PC-3 (cell line): ENCODE results near the gene PRF1. TPM values are rescaled to one million over a fixed set of nuclear protein-coding genes. Genes with fewer than 3 reads are reported as not detected.

Experiments used
- ATAC-seq: fragments of 200-7000 bp; cut with Tn5 transposase; 2 replicates; pipeline ENCODE4 v1.9.1; 2020; ENCODE audit warnings: mild to moderate bottlenecking, moderate library complexity
- BruUV-seq: library from RNA; stranded (reverse); fragments of 400-500 nt; replicated peaks from 2 replicates; lab custom pipeline; 2021; lab: Mats Ljungman, UMichigan
- CTCF ChIA-PET: fragments of 300-600 bp; sonication (Branson Sonifier 250); formaldehyde crosslinking; loops from one replicate; lab custom pipeline; 2022; ENCODE audit warnings: antibody characterized with exemption; lab: Charles Lee
- POLR2A ChIA-PET: fragments of 300-600 bp; sonication (Branson Sonifier 250); formaldehyde crosslinking; loops from one replicate; lab custom pipeline; 2022; ENCODE audit warnings: antibody characterized with exemption; ENCODE audit not compliant: unreplicated experiment; lab: Charles Lee
- DNase-seq: peaks from one replicate; pipeline ENCODE4 v3.0.0-alpha.2; 2015
- H2AFZ ChIP-seq: fragments of 300-600 bp; sonication (generic); 2 replicates; pipeline ENCODE4 v1.6.0; 2016; ENCODE audit warnings: antibody characterized with exemption, low read length
- H3F3A ChIP-seq: fragments of 300-600 bp; sonication (generic); one replicate; pipeline ENCODE4 v1.6.0; 2017; ENCODE audit warnings: antibody characterized with exemption, low read length, control low read depth, mild to moderate bottlenecking; ENCODE audit not compliant: unreplicated experiment
- H3K27ac ChIP-seq: fragments of 300-600 bp; sonication (generic); 2 replicates; pipeline ENCODE4 v1.5.1; 2016; ENCODE audit warnings: mild to moderate bottlenecking, low read length
- H3K27me3 ChIP-seq: fragments of 300-600 bp; sonication (generic); 2 replicates; pipeline ENCODE4 v1.6.1; 2016; ENCODE audit warnings: low read length, mixed read lengths
- H3K36me3 ChIP-seq: fragments of 300-600 bp; sonication (generic); 2 replicates; pipeline ENCODE4 v1.6.1; 2016; ENCODE audit warnings: low read depth, mixed run types, low read length, mixed read lengths
- H3K4me1 ChIP-seq: fragments of 300-600 bp; sonication (generic); 2 replicates; pipeline ENCODE4 v1.5.1; 2016; ENCODE audit warnings: low read length; ENCODE audit not compliant: insufficient read depth
- H3K4me2 ChIP-seq: fragments of 300-600 bp; sonication (generic); 2 replicates; pipeline ENCODE4 v1.6.0; 2016; ENCODE audit warnings: low read length
- H3K4me3 ChIP-seq: fragments of 300-600 bp; sonication (generic); 2 replicates; pipeline ENCODE4 v1.5.1; 2016; ENCODE audit warnings: mild to moderate bottlenecking, low read length, mixed read lengths
- H3K79me2 ChIP-seq: fragments of 300-600 bp; sonication (generic); 2 replicates; pipeline ENCODE4 v1.6.1; 2017; ENCODE audit warnings: low read length, mixed read lengths
- H3K9ac ChIP-seq: fragments of 300-600 bp; sonication (generic); 2 replicates; pipeline ENCODE4 v1.6.0; 2016; ENCODE audit warnings: mild to moderate bottlenecking, low read length
- H3K9me2 ChIP-seq: fragments of 300-600 bp; sonication (generic); replicated peaks from 2 replicates; pipeline ENCODE4 v1.6.1; 2016; ENCODE audit warnings: mixed run types, low read length, mixed read lengths
- H3K9me3 ChIP-seq: fragments of 300-600 bp; sonication (generic); 2 replicates; pipeline ENCODE4 v1.6.1; 2016; ENCODE audit warnings: low read length, mixed read lengths
- H4K20me1 ChIP-seq: fragments of 300-600 bp; sonication (generic); 2 replicates; pipeline ENCODE4 v1.6.1; 2016; ENCODE audit warnings: low read length, mixed read lengths
- EZH2 ChIP-seq: fragments of 300-600 bp; sonication (generic); IDR thresholded peaks from one replicate; pipeline ENCODE4 v1.6.1; 2017; ENCODE audit warnings: antibody characterized with exemption, mild to moderate bottlenecking, low read length; ENCODE audit not compliant: unreplicated experiment
- EZH2phosphoT487 ChIP-seq: fragments of 300-600 bp; sonication (generic); IDR thresholded peaks from 2 replicates; pipeline ENCODE4 v1.6.1; 2018; ENCODE audit warnings: mild to moderate bottlenecking, antibody characterized with exemption, low read length, borderline replicate concordance
- intact Hi-C: fragments of 100-400 bp; cut with micrococcal nuclease; formaldehyde crosslinking; loops from 2 replicates; pipeline ENCODE4 v1.9.0; 2023
- total RNA-seq: library from RNA; depleted of rRNA; stranded (reverse); fragments of >200 nt; gene quantifications from 2 replicates; pipeline ENCODE4 v1.2.3, GENCODE V29; 2014
- TF ChIP-seq, protein P1 (sequence below): fragments of 300-600 bp; sonication (generic); conservative IDR thresholded peaks from 2 replicates; pipeline ENCODE4 v1.5.1; 2017; ENCODE audit warnings: antibody characterized with exemption, low read depth, mild to moderate bottlenecking, low read length

The PRF1 gene
- total RNA-seq, 1 experiment from 2014 or later = not detected

DNA sequence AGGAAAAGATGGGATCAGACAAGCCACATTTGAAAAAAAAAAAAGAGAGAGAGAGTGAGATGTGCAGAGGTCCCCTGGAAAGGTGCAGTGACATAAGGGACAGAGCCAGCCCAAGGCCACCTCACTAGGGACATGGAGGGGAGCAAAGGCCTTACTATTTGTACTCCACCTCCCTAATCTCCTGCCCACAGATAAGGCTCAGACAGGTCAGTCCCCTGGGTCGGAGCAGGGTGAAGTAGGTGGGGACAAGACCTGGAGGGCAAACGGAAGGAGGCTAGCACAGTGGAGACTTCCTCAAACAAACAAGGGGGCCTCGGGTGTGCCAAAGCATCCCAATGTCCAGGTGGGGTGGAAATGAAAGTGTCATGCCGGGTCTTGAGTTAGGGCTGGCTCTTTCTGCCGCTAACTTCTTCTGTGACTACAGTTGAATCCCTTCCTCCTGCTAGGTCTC lies 7.0 kb downstream of the PRF1 start:
- no peak for ATAC-seq
- intact Hi-C loops = no loop called here

DNA sequence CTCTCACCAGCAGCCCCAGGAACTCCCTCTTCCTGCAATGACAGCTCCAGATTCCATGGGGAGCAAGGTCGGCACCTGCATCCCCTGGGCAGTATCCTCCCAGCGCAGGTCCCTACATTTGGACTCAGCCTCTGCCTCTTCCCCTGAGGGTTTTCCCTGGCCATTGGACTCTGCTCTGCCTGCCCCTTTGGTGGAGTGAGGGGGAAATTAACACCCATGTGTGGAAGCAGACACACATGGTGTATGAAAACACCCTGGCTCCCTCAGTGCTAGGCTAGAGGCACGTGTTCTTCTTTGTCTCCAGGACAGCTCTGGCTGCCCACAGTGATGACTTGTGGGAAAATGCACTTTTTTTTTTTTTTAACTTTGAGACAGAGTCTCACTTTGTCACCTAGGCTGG lies 8.4 kb downstream of the PRF1 start:
- Histone ChIP-seq H3K79me2 (no peaks in the 10 kb centered on the region), H3K4me1 (peaks cover 5% of the 10 kb centered on the region; the same call in 1 of the 2 replicates), H3K36me3 (no peaks in the 10 kb centered on the region), H3K4me3 (no peak overlapping the region), H2AFZ (no peak overlapping the region), H4K20me1 (no peaks in the 10 kb centered on the region), H3K9me2 (no peaks in the 10 kb centered on the region), H3K27me3 (no peaks in the 10 kb centered on the region), H3K9ac (no peak overlapping the region), H3K9me3 (no peaks in the 10 kb centered on the region), H3K27ac (no peak overlapping the region), H3F3A (no peaks in the 10 kb centered on the region), H3K4me2 (no peak overlapping the region)
- ChIA-PET POLR2A (no interaction called here), CTCF (no interaction called here)
- intact Hi-C loops = no loop called here
- TF ChIP-seq EZH2 = no peak
- TF ChIP-seq EZH2phosphoT487 = no peak
- TF ChIP-seq, protein P1, sequence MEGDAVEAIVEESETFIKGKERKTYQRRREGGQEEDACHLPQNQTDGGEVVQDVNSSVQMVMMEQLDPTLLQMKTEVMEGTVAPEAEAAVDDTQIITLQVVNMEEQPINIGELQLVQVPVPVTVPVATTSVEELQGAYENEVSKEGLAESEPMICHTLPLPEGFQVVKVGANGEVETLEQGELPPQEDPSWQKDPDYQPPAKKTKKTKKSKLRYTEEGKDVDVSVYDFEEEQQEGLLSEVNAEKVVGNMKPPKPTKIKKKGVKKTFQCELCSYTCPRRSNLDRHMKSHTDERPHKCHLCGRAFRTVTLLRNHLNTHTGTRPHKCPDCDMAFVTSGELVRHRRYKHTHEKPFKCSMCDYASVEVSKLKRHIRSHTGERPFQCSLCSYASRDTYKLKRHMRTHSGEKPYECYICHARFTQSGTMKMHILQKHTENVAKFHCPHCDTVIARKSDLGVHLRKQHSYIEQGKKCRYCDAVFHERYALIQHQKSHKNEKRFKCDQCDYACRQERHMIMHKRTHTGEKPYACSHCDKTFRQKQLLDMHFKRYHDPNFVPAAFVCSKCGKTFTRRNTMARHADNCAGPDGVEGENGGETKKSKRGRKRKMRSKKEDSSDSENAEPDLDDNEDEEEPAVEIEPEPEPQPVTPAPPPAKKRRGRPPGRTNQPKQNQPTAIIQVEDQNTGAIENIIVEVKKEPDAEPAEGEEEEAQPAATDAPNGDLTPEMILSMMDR = no peak
- ATAC-seq (no peak), DNase-seq (no peak)
- BruUV-seq = no TSS peak

More for the DNA sequence above, 7.0 kb downstream of the PRF1 start:
- H3K79me2 ChIP-seq = no peaks in the 10 kb centered on the region
- TF ChIP-seq EZH2 = no peak
- TF ChIP-seq EZH2phosphoT487 = no peak
- TF ChIP-seq, protein P1 = no peak
- no peak overlapping the region for H3K27ac ChIP-seq
- H3K4me2 ChIP-seq = no peak overlapping the region
- no peak overlapping the region for H2AFZ ChIP-seq
- no peaks in the 10 kb centered on the region for H3F3A ChIP-seq
- no peak for DNase-seq
- H4K20me1 ChIP-seq = no peaks in the 10 kb centered on the region
- H3K36me3 ChIP-seq = no peaks in the 10 kb centered on the region
- no peaks in the 10 kb centered on the region for H3K9me3 ChIP-seq
- BruUV-seq = no TSS peak
- ChIA-PET POLR2A (no interaction called here), CTCF (no interaction called here)
- H3K4me3 ChIP-seq = no peak overlapping the region
- H3K27me3 ChIP-seq = no peaks in the 10 kb centered on the region
- H3K4me1 ChIP-seq = peaks cover 5% of the 10 kb centered on the region; the same call in 1 of the 2 replicates
- H3K9ac ChIP-seq = no peak overlapping the region
- no peaks in the 10 kb centered on the region for H3K9me2 ChIP-seq

DNA sequence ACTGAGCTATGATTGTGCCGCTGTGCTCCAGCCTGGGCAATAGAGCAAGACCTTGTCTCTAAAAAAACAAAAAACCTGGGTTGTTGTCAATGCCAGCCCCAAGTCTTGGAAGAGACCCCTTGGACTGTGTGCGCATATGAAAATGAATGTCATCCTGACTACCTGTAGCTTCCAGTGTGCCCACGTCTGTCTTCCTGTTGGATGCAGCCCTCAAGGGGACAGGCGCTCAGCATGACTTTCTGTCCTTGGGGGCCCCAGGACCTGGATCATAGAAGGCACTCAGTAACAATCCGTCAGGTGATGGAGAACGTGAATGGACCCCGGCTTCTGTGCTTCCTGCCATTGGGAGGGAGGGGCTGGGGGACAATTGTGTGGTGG lies 9.0 kb downstream of the PRF1 start:
- Histone ChIP-seq H3K9ac (no peak overlapping the region), H3K36me3 (no peaks in the 10 kb centered on the region), H3K9me3 (no peaks in the 10 kb centered on the region), H3K9me2 (no peaks in the 10 kb centered on the region), H3K4me3 (no peak overlapping the region), H3K27me3 (no peaks in the 10 kb centered on the region), H2AFZ (no peak overlapping the region), H3K4me2 (no peak overlapping the region), H3K79me2 (no peaks in the 10 kb centered on the region), H4K20me1 (no peaks in the 10 kb centered on the region), H3F3A (no peaks in the 10 kb centered on the region), H3K4me1 (peaks cover 5% of the 10 kb centered on the region; the same call in 1 of the 2 replicates), H3K27ac (no peak overlapping the region)
- CTCF ChIA-PET = no interaction called here
- TF ChIP-seq EZH2phosphoT487 (no peak), EZH2 (no peak)
- TF ChIP-seq, protein P1 = no peak
- intact Hi-C loops = no loop called here
- DNase-seq (no peak), ATAC-seq (no peak)
- no TSS peak for BruUV-seq
- POLR2A ChIA-PET = no interaction called here
